ENCODE results near the gene INSM2.

Gene INSM2, protein sequence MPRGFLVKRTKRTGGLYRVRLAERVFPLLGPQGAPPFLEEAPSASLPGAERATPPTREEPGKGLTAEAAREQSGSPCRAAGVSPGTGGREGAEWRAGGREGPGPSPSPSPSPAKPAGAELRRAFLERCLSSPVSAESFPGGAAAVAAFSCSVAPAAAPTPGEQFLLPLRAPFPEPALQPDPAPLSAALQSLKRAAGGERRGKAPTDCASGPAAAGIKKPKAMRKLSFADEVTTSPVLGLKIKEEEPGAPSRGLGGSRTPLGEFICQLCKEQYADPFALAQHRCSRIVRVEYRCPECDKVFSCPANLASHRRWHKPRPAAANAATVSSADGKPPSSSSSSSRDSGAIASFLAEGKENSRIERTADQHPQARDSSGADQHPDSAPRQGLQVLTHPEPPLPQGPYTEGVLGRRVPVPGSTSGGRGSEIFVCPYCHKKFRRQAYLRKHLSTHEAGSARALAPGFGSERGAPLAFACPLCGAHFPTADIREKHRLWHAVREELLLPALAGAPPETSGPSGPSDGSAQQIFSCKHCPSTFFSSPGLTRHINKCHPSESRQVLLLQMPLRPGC

DNA sequence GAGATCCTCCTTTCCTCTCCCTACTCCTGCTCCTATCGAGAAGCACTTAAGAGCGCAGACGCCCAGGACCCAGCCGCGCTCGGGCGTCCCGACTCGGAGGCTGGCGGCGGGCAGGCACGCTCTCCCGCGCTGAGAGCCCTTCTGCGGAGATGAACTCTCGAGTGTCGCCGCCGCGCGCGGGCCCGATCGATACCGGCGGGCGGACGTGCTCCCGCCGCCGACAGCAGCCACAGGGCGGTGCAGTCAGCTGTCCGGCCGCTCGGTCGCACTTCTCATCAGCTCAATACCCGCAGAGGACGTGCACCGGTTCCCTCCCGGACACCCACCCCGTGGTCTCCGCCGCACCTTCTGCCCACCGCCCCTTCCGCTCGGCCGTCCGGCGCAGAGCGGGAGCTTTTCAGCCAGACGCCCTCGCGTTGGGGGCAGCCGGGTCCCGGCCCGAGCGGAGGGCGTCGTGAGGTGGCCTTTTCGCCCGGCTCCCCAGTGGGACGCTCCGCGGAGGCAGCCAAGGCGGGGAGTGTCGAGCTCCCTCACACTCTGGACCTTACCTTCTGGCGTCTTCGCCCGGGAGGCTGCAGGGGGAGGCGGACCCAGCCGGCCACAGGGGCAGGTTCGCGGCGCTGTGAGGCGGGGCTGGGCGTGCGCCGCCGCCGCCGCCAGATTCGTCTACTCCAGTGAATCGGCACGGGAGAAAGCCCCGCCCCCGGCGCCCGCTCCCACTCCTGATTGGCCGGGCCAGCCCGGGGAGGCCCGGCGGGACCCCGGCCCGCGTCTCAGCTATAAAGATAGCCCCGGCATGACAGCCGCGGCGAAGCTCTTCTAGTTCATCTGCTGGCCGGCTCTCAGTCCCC is at the start of gene INSM2:
Gene INSM2, plus strand, starts transcription at position 808 of the 851 bp plus-strand sequence. CDS start 89 bp downstream, outside the sequence.
- peak; percentile 22 for DNase-seq (ENCODE audit: low spot score)

DNA sequence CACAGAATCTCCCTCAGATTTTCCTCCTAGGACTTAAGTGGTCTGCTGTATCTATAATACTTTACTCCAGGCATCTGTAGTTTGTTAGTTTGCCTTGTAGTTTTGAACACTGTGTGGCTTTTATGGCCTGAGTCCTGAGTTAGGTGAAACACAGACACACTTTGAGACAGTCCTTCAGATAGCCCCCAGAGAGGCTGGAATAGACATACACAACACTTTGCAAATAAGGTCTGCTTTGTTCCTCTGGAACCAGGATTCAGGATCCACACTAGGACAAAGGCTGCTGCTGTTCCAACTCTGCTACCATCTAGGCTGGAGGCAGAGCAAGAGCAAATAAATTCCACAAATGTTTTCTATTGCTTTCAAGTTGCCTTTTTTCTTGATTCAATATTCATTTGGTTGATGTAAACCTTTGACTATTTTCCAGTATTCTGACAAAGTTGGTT is 41.4 kb upstream of the INSM2 start:
- DNase-seq (ENCODE audit: low spot score): no peak

DNA sequence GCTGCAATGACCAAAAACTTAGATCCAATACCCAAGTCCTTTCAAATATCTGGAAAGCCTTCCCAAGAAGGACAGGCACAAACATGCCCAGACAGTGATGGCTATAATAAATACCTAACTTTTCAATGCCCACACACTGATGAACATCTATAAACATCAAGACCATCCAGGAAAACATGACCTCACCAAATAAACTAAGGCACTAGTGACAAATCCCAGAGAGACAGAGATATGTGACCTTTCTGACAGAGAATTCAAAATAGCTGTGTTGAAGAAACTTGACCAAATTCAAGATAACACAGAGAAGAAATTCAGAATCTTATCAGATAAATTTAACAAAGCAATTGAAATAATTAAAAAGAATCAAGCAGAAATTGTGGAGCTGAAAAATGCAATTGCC is 38.7 kb upstream of the INSM2 start:
- no peak for DNase-seq (ENCODE audit: low spot score)

DNA sequence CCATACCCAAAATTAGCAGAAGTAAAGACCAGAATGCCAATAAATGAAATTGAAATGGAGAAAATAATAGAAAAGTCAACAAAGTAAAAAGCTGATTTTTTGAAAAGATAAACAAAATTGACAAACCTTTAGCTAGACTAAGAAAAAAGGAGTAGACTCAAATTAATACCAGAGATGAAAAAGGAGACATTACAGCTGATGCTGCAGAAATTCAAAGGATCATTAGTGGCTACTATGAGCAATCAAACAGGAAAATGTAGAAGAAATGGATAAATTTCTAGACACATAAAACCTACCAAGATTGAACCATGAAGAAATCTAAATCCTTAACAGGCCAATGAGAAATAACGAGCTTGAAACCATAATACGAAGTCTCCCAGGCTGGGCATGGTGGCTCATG is 34.8 kb upstream of the INSM2 start:
- DNase-seq (ENCODE audit: low spot score): no peak

DNA sequence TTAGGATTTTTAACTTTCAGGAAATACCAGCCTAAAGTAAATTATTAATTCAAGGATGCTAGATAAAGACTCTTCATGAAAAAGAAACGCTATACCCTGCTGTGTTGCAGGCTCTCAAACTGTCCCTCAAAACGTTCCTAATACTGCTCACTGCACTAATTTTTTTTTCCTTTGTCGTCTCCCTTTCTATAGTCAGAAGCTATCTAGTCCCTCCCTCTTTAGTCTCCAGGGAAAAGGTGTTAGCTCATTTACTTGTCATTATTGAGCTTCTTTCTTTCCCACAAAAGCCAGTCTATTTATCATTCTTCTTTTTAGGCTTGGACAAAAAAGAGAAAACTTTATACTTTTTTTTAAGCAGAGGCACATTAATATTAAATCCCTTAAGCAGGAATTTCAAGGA is 30.3 kb upstream of the INSM2 start:
- no peak for DNase-seq (ENCODE audit: low spot score)

GRCh38 chr14:35504260-35504659 is 29.7 kb upstream of the INSM2 start:
- DNase-seq (ENCODE audit: low spot score): no peak

- DNase-seq (ENCODE audit: low spot score): no peak
Measured at GRCh38 chr14:35506461-35506860, 27.5 kb upstream of the INSM2 start.

DNA sequence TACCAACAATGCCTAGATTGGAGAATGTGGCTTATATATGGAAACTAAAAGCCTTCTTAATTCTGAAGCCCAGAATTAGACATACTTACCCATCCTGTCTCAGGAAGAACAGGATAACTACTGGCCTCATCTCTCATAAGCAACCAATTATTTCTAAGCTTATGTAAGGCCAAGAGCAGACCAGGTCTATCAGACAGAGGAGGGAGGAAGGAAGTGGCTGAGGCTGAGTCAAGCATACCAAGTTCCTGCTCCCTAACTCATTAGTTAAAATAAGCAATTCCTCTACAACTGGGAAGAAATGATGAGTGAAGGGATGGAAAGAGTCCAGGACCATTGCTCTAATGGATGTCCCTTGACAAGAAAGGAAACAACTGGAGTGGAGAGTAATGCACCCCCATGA is 27.0 kb upstream of the INSM2 start:
- DNase-seq (ENCODE audit: low spot score): no peak

GRCh38 chr14:35509846-35510245 is 24.1 kb upstream of the INSM2 start:
- no peak for DNase-seq (ENCODE audit: low spot score)

DNA sequence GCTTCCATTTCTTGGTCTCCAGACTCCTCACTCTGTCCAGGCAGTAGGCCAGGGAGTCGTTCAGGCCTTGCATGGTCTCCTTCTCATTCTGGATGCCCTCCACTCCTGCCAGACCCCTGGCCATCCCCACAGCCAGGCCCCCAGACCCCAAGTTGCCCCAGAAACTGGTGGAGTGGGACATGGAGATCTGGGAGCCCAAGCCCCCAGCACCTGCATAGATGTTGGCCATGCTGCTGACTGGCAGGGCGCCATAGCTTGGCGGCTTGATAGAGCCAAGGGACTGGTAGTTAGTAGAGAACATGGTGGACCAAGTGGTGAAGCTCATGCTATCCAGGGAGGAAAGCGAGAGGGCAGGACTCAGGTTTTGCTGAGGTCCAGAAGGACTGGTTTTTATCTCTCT is 21.2 kb upstream of the INSM2 start:
- no peak for DNase-seq (ENCODE audit: low spot score)

DNA sequence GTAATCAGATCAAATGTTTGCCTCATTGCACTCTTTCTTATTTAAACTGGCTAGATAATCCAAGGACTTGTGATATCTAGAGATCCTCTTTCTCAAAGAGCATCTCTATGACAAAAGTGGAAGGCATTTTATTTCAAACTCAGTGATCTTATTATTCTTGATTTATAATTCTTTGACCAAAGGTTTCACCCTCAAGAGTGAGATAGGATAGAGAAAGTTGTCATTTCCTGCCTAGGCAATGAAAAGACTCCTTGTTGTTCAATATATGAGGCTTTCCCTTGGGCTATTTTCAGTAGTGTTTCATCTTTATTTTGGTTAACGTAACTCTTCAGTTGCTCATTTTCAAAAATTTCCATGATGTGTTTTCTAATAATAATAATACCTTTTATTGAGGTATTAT is 18.0 kb upstream of the INSM2 start:
- DNase-seq (ENCODE audit: low spot score): no peak

- DNase-seq (ENCODE audit: low spot score): no peak
Measured at GRCh38 chr14:35519986-35520385, 14.0 kb upstream of the INSM2 start.

DNA sequence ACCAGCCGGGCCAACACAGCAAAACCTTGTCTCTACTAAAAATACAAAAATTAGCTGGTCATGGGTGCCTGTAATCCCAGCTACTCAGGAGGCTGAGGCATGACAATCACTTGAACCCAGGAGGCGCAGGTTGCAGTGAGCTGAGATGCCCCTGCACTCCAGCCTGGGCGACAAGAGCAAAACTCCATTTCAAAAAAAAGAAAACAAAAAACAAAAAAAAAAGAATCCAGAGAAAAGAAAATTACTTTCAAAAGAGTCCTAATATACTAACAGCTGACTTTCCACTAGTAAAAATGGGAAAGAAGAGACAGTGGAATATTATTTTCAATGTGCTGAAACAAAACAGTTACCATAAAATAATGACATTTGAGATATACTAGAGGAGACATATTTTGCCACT is 8.3 kb upstream of the INSM2 start:
- no peak for DNase-seq (ENCODE audit: low spot score)

- no peak for DNase-seq (ENCODE audit: low spot score)
Measured at GRCh38 chr14:35526962-35527361, 7.0 kb upstream of the INSM2 start.

DNA sequence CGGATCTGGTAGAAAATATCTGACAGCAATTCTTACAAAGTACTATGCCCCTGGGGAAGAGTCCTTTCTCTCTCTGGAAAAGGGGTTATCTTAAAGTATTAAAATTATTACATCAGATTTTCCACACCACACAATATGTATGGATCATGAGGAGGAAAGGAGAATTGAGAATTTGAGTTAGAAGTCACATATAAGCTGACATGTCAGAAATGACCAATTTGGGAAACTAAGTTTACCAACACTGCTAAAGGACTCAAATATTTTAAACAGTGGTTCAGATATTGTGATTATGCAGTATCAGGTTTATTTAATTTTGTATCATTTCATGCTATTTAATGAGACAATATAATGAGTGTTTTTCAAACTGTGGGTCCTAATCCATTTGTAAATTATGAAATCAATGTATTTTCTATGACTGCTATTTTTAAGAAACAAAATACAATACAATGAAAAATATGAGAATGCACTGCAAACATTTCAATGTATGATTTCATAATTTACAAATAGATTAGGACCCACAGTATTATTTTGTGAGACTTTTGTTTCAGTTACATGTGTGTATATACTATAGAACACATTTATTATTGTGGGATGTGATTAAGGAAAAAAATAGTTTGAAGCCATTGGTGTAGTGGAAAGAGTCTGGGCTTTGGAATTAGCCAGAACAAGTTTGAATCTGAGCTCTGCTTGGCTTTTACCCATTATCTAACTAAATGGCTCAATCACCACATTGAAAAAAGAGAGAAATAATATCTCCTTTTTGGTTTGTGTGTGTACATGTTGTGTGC is 1.8 kb upstream of the INSM2 start:
- DNase-seq (ENCODE audit: low spot score): no peak

DNA sequence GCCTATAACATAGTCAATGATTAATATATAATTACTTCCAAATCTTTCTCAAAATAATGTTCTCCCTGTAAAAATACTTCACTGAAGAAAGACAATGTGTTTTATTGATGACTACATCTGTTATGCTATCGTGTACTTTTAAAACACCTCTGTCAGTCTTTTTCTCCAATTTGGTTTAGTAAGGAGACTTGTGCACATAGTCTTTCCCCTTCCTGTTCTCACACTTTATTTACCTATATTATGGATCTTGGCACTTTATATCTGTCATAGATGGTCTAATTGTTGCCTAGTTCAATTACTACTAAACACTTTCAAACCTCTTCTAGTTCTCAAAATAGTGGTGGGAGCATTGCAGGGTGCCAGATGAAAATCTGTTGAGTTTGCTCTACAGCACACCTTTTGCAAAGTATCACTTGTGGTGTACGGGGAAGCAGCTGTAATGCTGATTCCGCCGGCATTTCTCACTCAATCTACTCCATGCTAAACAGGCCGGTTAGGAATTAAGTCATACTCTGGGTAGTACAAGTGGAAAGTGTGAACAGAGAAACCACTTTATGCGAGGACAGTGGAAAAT is 1.1 kb upstream of the INSM2 start:
- DNase-seq (ENCODE audit: low spot score): no peak

- no peak for DNase-seq (ENCODE audit: low spot score)
Measured at GRCh38 chr14:35534208-35534872, 376 bp downstream of the INSM2 start.

- DNase-seq (ENCODE audit: low spot score): peak; percentile 37
Measured at GRCh38 chr14:35534873-35535482, 1.0 kb downstream of the INSM2 start.

DNA sequence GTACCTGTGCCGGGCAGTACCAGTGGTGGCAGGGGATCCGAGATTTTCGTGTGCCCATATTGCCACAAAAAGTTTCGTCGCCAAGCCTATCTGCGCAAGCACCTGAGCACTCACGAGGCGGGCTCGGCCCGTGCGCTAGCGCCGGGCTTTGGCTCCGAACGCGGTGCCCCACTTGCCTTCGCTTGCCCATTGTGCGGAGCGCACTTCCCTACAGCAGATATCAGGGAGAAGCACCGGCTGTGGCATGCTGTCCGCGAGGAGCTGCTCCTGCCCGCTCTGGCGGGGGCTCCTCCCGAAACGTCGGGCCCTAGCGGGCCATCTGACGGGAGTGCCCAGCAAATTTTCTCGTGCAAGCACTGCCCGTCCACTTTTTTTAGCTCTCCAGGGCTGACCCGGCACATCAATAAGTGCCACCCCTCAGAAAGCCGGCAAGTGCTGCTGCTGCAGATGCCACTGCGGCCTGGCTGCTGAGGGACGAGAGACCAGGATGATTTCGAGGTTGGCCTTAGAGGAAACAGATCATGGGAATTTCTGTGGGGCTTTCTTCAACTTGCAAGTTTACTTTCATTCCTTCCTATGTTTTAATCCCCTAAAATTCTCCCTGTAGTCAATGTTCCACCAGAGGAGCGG is 1.6 kb downstream of the INSM2 start:
- no peak for DNase-seq (ENCODE audit: low spot score)

DNA sequence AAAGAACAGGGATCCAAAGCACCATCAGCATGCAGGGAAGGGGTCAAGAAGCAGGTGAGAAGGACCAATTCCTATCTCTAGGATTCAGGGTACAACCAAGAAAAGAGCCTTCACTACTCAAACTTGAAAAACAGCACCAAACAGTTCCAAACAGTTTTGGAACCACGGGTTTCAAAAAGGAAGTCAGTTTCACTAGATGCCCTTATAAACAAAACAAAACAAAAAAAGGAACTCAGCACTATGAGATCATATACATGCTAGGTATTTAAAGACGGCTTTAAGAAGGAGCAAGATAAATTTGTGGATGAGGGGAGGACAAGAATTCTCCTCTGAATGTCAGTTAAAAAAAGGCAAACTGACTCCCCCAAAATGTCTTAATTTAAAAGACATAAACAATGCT is 6.0 kb downstream of the INSM2 start:
- DNase-seq (ENCODE audit: low spot score): no peak
